MM.1S (cell line): ENCODE measurements around the gene EIF3I.

Experiments used
- DNase-seq: peaks from one replicate; pipeline ENCODE4 v3.0.0-alpha.2; 2015
- H2AFZ ChIP-seq: fragments of 300-600 bp; sonication (generic); 2 replicates; pipeline ENCODE4 v1.6.0; 2016; ENCODE audit warnings: antibody characterized with exemption, low read length
- H3F3A ChIP-seq: fragments of 300-600 bp; sonication (generic); 2 replicates; pipeline ENCODE4 v1.6.1; 2016; ENCODE audit warnings: mild to moderate bottlenecking, antibody characterized with exemption, low read length, moderate library complexity, mixed read lengths; ENCODE audit not compliant: insufficient read depth
- H3K27ac ChIP-seq: fragments of 300-600 bp; sonication (generic); 2 replicates; pipeline ENCODE4 v1.5.1; 2016; ENCODE audit warnings: mild to moderate bottlenecking, low read length
- H3K27me3 ChIP-seq: fragments of 300-600 bp; sonication (generic); replicated peaks from 2 replicates; pipeline ENCODE4 v1.6.0; 2016; ENCODE audit warnings: low read length; ENCODE audit not compliant: insufficient read depth
- H3K36me3 ChIP-seq: fragments of 300-600 bp; sonication (generic); replicated peaks from 2 replicates; pipeline ENCODE4 v1.6.1; 2016; ENCODE audit warnings: mild to moderate bottlenecking, low read length, mixed read lengths; ENCODE audit not compliant: insufficient read depth
- H3K4me1 ChIP-seq: fragments of 300-600 bp; sonication (generic); 2 replicates; pipeline ENCODE4 v1.6.1; 2016; ENCODE audit warnings: low read length, mixed read lengths
- H3K4me2 ChIP-seq: fragments of 300-600 bp; sonication (generic); 2 replicates; pipeline ENCODE4 v1.6.0; 2016; ENCODE audit warnings: low read depth, low read length
- H3K4me3 ChIP-seq: fragments of 300-600 bp; sonication (generic); 2 replicates; pipeline ENCODE4 v1.5.1; 2016; ENCODE audit warnings: low read length, mixed read lengths
- H3K79me2 ChIP-seq: fragments of 300-600 bp; sonication (generic); 2 replicates; pipeline ENCODE4 v1.6.1; 2016; ENCODE audit warnings: mixed run types, low read length, mixed read lengths
- H3K9ac ChIP-seq: fragments of 300-600 bp; sonication (generic); 2 replicates; pipeline ENCODE4 v1.6.1; 2016; ENCODE audit warnings: low read length, mixed read lengths
- H3K9me2 ChIP-seq: fragments of 300-600 bp; sonication (generic); replicated peaks from 2 replicates; pipeline ENCODE4 v1.6.1; 2016; ENCODE audit warnings: mild to moderate bottlenecking, low read length, mixed read lengths; ENCODE audit not compliant: insufficient read depth
- H3K9me3 ChIP-seq: fragments of 300-600 bp; sonication (generic); replicated peaks from 2 replicates; pipeline ENCODE4 v1.6.1; 2016; ENCODE audit warnings: mild to moderate bottlenecking, low read length, mixed read lengths; ENCODE audit not compliant: insufficient read depth
- H4K20me1 ChIP-seq: fragments of 300-600 bp; sonication (generic); 2 replicates; pipeline ENCODE4 v1.6.1; 2016; ENCODE audit warnings: mild to moderate bottlenecking, low read length, moderate library complexity, mixed read lengths; ENCODE audit not compliant: insufficient read depth
- CTCF ChIP-seq: fragments of 300-600 bp; sonication (generic); IDR thresholded peaks from 2 replicates; pipeline ENCODE4 v1.5.1; 2016; ENCODE audit warnings: antibody characterized with exemption, low read length, mixed read lengths
- EZH2 ChIP-seq: fragments of 300-600 bp; sonication (generic); optimal IDR thresholded peaks from 2 replicates; pipeline ENCODE3; 2017; ENCODE audit warnings: low read depth, mild to moderate bottlenecking, antibody characterized with exemption, low read length, mixed read lengths
- EZH2phosphoT487 ChIP-seq: fragments of 300-600 bp; sonication (generic); IDR thresholded peaks from 2 replicates; pipeline ENCODE4 v1.6.1; 2018; ENCODE audit warnings: antibody characterized with exemption, low read length

Gene EIF3I

GRCh38 chr1:32239790-32240139 lies 17.6 kb downstream of the EIF3I start:
- Histone ChIP-seq H3K27ac (no peak overlapping the region), H3K9me3 (no peaks in the 10 kb centered on the region), H4K20me1 (no peaks in the 10 kb centered on the region), H3K9ac (no peak overlapping the region), H3K27me3 (no peaks in the 10 kb centered on the region), H3K79me2 (no peaks in the 10 kb centered on the region), H3K4me2 (peak overlapping the region; percentile 94), H2AFZ (peak overlapping the region; percentile 83), H3K9me2 (no peaks in the 10 kb centered on the region), H3K4me3 (no peak overlapping the region), H3F3A (no peaks in the 10 kb centered on the region), H3K36me3 (no peaks in the 10 kb centered on the region), H3K4me1 (no peaks in the 10 kb centered on the region)
- TF ChIP-seq EZH2 (no peak), CTCF (no peak), EZH2phosphoT487 (no peak)
- DNase-seq = no peak

DNA sequence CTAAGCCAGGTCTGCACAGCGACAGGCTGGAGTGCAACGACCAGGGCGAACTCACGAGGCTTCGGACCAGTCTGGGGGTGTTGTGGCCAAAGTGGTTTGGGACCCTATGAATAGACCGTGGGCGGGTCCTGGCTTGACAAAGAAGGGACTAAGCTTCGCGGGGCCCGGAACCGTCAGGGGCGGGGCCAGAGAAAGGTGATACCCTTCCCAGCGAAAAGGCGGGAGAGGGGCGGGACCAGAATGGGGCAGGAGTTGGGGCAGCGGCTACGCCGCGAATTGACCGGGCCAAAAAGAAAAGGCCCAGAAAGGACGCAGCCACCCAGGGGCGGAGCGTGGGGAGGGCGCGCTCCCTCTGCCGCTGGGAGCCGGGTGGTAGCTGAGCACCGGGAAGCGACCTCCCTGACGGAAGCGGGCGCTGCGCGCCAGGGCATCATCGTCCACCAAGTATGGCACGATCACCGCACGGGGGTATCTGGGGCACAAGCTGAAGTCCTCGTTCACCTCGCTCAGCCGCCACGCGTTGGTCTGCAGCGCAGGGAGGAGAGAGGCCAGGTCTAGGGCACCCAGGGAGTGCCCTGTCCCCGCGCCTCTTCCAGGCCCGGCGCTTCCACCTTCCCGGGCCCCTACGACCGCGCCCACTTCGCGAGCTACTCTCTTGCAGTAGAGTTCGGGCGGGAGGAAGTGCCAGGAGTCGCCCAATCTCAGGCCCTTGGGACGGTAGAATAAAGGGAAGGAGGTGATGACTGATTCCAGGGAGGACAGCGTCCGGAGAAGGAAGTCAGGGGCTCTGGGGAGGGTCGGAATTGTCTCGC lies 18.1 kb downstream of the EIF3I start:
- H3K4me2 ChIP-seq = peak overlapping the region; percentile 94
- peak overlapping the region; percentile 83 for H2AFZ ChIP-seq
- TF ChIP-seq EZH2 (no peak), CTCF (peak; percentile 24; the same call in 1 of the 2 replicates), EZH2phosphoT487 (no peak)
- peak; percentile 14 for DNase-seq
- H3K4me1 ChIP-seq = no peaks in the 10 kb centered on the region
- H3K27me3 ChIP-seq = no peaks in the 10 kb centered on the region
- H3K9ac ChIP-seq = peak overlapping the region; percentile 26; the same call in 1 of the 2 replicates
- no peaks in the 10 kb centered on the region for H3K36me3 ChIP-seq
- H3K9me3 ChIP-seq = no peaks in the 10 kb centered on the region
- no peaks in the 10 kb centered on the region for H4K20me1 ChIP-seq
- no peak overlapping the region for H3K27ac ChIP-seq
- no peaks in the 10 kb centered on the region for H3F3A ChIP-seq
- H3K4me3 ChIP-seq = peak overlapping the region; percentile 65
- H3K9me2 ChIP-seq = no peaks in the 10 kb centered on the region
- no peaks in the 10 kb centered on the region for H3K79me2 ChIP-seq

- Histone ChIP-seq H4K20me1 (no peaks in the 10 kb centered on the region), H3K4me1 (no peaks in the 10 kb centered on the region), H3K27ac (no peak overlapping the region), H3K27me3 (no peaks in the 10 kb centered on the region), H3K4me3 (peak overlapping the region; percentile 65), H3F3A (no peaks in the 10 kb centered on the region), H3K9ac (peak overlapping the region; percentile 26; the same call in 1 of the 2 replicates), H3K9me3 (no peaks in the 10 kb centered on the region), H3K79me2 (no peaks in the 10 kb centered on the region), H3K9me2 (no peaks in the 10 kb centered on the region), H2AFZ (peak overlapping the region; percentile 83), H3K36me3 (no peaks in the 10 kb centered on the region), H3K4me2 (peak overlapping the region; percentile 94)
- TF ChIP-seq CTCF (no peak), EZH2phosphoT487 (no peak), EZH2 (no peak)
- no peak for DNase-seq
These were observed 19.0 kb downstream of the EIF3I start for GRCh38 chr1:32241001-32241763.
